GM19239 (cell line): ENCODE data around the gene FAM199X.
A peak's percentile ranks its signal among the peaks of the same experiment; 100 is the strongest.

Source experiments
- DNase-seq: peaks from one replicate; pipeline ENCODE4 v3.0.0; 2011; ENCODE audit warnings: low spot score; ENCODE audit not compliant: insufficient read length
- FAIRE-seq: peaks from 2 replicates; lab custom pipeline; 2011; peaks lifted over from hg19 to GRCh38; lab: Jason Lieb, UNC

Gene FAM199X

GRCh38 chrX:104165894-104166734 lies at the start of gene FAM199X:
Gene FAM199X (plus strand): TSS chrX:104166453. CDS start chrX:104166786, 333 bp downstream.
- FAIRE-seq: peak; percentile 92

GRCh38 chrX:104117759-104118158 lies 48.5 kb upstream of the FAM199X start:
- no peak for DNase-seq
- FAIRE-seq: peak; percentile 86

More at GRCh38 chrX:104165894-104166734, at the start of gene FAM199X:
- peak; percentile 58 for DNase-seq

GRCh38 chrX:104118765-104119164 lies 47.5 kb upstream of the FAM199X start:
- DNase-seq (no peak), FAIRE-seq (peak; percentile 92)

- no peak for DNase-seq
- peak; percentile 45 for FAIRE-seq
These were observed 43.4 kb upstream of the FAM199X start for GRCh38 chrX:104122829-104123228.

- DNase-seq (no peak), FAIRE-seq (no peak)
These were observed 39.4 kb upstream of the FAM199X start for GRCh38 chrX:104126856-104127255.

- DNase-seq: no peak
- FAIRE-seq: no peak
These were observed 35.4 kb upstream of the FAM199X start for GRCh38 chrX:104130808-104131207.

GRCh38 chrX:104134583-104135261 lies 31.5 kb upstream of the FAM199X start:
- DNase-seq (no peak), FAIRE-seq (no peak)

GRCh38 chrX:104135677-104136076 lies 30.6 kb upstream of the FAM199X start:
- FAIRE-seq (no peak), DNase-seq (no peak)

- DNase-seq: no peak
- peak; percentile 98 for FAIRE-seq
These were observed 29.8 kb upstream of the FAM199X start for GRCh38 chrX:104136241-104137019.

GRCh38 chrX:104137496-104137895 lies 28.8 kb upstream of the FAM199X start:
- DNase-seq: no peak
- FAIRE-seq: no peak

GRCh38 chrX:104141087-104141760 lies 25.0 kb upstream of the FAM199X start:
- no peak for FAIRE-seq
- no peak for DNase-seq

GRCh38 chrX:104151037-104151436 lies 15.2 kb upstream of the FAM199X start:
- DNase-seq (no peak), FAIRE-seq (no peak)

GRCh38 chrX:104156630-104157529 lies 9.4 kb upstream of the FAM199X start, which contains the start of gene SLC25A53:
Gene SLC25A53 (minus strand): TSS chrX:104157009. CDS start chrX:104105257, 51,752 bp downstream.
- no peak for DNase-seq
- FAIRE-seq: peak; percentile 86

GRCh38 chrX:104166735-104167436 lies 633 bp downstream of the FAM199X start:
- no peak for FAIRE-seq
- no peak for DNase-seq

- FAIRE-seq: peak; percentile 40
These were observed 1.9 kb downstream of the FAM199X start for GRCh38 chrX:104168127-104168526.

GRCh38 chrX:104172121-104172520 lies 5.9 kb downstream of the FAM199X start:
- no peak for DNase-seq
- no peak for FAIRE-seq

More at GRCh38 chrX:104168127-104168526, 1.9 kb downstream of the FAM199X start:
- no peak for DNase-seq

GRCh38 chrX:104172788-104173187 lies 6.5 kb downstream of the FAM199X start:
- DNase-seq (no peak), FAIRE-seq (no peak)

- no peak for FAIRE-seq
- DNase-seq: no peak
These were observed 7.6 kb downstream of the FAM199X start for GRCh38 chrX:104173841-104174240.
